Osteocyte (in vitro differentiated cells): ENCODE measurements around the gene PADI2. TPM values are rescaled to one million over a fixed set of nuclear protein-coding genes. Genes with fewer than 3 reads are reported as not detected.
"Not testable (repeated sequence)": the region's sequence is repeated elsewhere in the genome, so short reads cannot be mapped to it uniquely, and the experiment has no call there.

ENCODE experiments used
- DNase-seq: peaks from one replicate; pipeline ENCODE4 v3.0.0; 2021; ENCODE audit warnings: mixed read lengths; ENCODE audit not compliant: unreplicated experiment; ENCODE audit errors: extremely low spot score
- H3K27ac Mint-ChIP-seq: one replicate; pipeline ENCODE4 v1.8.0; 2021; ENCODE audit warnings: mild to moderate bottlenecking, mixed read lengths; ENCODE audit not compliant: unreplicated experiment
- H3K27me3 Mint-ChIP-seq: one replicate; pipeline ENCODE4 v1.8.0; 2021; ENCODE audit warnings: mixed read lengths; ENCODE audit not compliant: unreplicated experiment
- H3K36me3 Mint-ChIP-seq: one replicate; pipeline ENCODE4 v1.8.0; 2021; ENCODE audit warnings: mixed read lengths; ENCODE audit not compliant: unreplicated experiment
- H3K4me1 Mint-ChIP-seq: one replicate; pipeline ENCODE4 v1.8.0; 2021; ENCODE audit warnings: mixed read lengths; ENCODE audit not compliant: unreplicated experiment
- H3K4me3 Mint-ChIP-seq: one replicate; pipeline ENCODE4 v1.8.0; 2021; ENCODE audit warnings: mild to moderate bottlenecking, moderate library complexity, mixed read lengths; ENCODE audit not compliant: unreplicated experiment
- H3K9me3 Mint-ChIP-seq: one replicate; pipeline ENCODE4 v1.8.0; 2021; ENCODE audit warnings: mixed read lengths; ENCODE audit not compliant: unreplicated experiment
- CTCF ChIP-seq: fragments of 200-600 bp; sonication (generic); IDR thresholded peaks from 2 replicates; pipeline ENCODE4 v1.5.0; 2021; ENCODE audit warnings: antibody characterized with exemption, mild to moderate bottlenecking, moderate library complexity
- total RNA-seq: library from RNA; stranded (reverse); gene quantifications from 2 replicates; pipeline ENCODE4 v1.2.1, GENCODE V29; 2021

PADI2 gene
- total RNA-seq, 1 donor from 2014 or later, result 111 TPM

DNA sequence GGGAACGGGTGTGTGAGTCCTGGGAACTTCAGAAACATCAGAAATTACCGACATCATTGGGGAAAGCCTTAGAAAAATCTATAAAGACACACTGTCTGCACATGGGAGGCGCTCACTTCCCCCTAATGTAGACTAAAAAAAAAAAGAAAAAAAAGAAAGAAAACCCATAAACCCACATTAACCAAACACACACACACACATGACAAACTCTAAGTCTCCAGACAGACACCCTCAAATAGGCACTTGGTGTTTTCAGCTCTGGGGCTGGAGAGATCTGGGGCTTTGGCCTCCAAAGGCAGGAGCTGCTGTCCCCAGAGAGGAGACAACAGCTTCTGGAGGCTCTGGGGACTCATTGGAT is 52.2 kb downstream of the PADI2 start:
- Mint-ChIP-seq H3K36me3 (no peaks in the 10 kb centered on the region), H3K4me3 (no peak overlapping the region), H3K4me1 (peaks cover 4% of the 10 kb centered on the region), H3K27ac (no peak overlapping the region), H3K9me3 (no peaks in the 10 kb centered on the region), H3K27me3 (peaks cover 3% of the 10 kb centered on the region)
- no peak for TF ChIP-seq CTCF
- DNase-seq, result no peak

GRCh38 chr1:17066361-17067068 is 52.7 kb downstream of the PADI2 start:
- TF ChIP-seq CTCF, result no peak
- Mint-ChIP-seq H3K27me3 (no peaks in the 10 kb centered on the region), H3K36me3 (no peaks in the 10 kb centered on the region), H3K27ac (no peak overlapping the region), H3K9me3 (no peaks in the 10 kb centered on the region), H3K4me3 (no peak overlapping the region), H3K4me1 (peaks cover 4% of the 10 kb centered on the region)
- DNase-seq, result no peak

- Mint-ChIP-seq H3K4me3 (no peak overlapping the region), H3K27ac (no peak overlapping the region), H3K36me3 (no peaks in the 10 kb centered on the region), H3K27me3 (no peaks in the 10 kb centered on the region), H3K4me1 (peaks cover 4% of the 10 kb centered on the region), H3K9me3 (no peaks in the 10 kb centered on the region)
- TF ChIP-seq CTCF, result no peak
- DNase-seq, result no peak
These were observed 53.6 kb downstream of the PADI2 start for GRCh38 chr1:17065666-17066065.

DNA sequence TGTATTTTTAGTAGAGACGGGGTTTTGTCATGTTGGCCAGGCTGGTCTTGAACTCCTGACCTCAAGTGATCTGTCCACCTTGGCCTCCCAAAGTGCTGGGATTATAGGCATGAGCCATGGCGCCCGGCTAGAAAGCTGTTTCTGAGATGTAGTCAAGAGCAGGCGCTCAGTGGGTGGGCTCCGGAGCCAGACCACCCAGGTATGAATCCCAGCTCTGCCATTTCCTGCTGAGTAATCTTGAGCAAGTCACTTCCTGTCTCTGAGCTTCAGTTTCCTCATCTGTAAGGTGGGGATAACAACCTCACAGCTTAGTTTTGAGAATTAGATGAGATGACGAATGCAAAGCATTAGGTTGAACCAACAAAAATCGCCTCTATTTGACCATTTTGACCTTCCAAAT is 56.5 kb downstream of the PADI2 start:
- H3K4me3 Mint-ChIP-seq, H3K27ac Mint-ChIP-seq, H3K9me3 Mint-ChIP-seq, H3K27me3 Mint-ChIP-seq, DNase-seq, H3K4me1 Mint-ChIP-seq, H3K36me3 Mint-ChIP-seq: not testable (repeated sequence)

DNA sequence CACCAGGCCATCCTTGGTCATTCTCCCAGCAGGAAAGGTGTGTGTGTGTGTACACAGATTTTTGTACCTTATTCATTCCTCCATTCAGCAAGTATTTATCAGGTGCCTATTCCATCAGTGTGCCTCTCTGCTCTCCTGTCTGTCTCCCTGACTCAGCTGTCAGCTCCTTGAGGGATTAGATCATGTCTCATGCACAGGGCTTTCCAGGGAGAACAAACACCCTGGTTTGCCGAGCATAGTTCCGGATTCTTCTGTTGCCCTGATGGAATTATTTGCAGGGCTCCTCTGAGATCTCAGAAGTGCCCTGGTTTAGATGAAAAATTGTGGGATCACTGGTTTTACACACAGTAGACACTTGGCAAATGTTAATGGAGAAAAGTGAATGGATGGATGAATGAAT is 57.4 kb downstream of the PADI2 start:
- no peak overlapping the region for H3K4me3 Mint-ChIP-seq
- H3K4me1 Mint-ChIP-seq, result peaks cover 5% of the 10 kb centered on the region
- peaks cover 7% of the 10 kb centered on the region for H3K27me3 Mint-ChIP-seq
- H3K9me3 Mint-ChIP-seq, result no peaks in the 10 kb centered on the region
- no peak for DNase-seq
- no peak overlapping the region for H3K27ac Mint-ChIP-seq
- no peak for TF ChIP-seq CTCF
- no peaks in the 10 kb centered on the region for H3K36me3 Mint-ChIP-seq

GRCh38 chr1:17061486-17061885 is 57.8 kb downstream of the PADI2 start:
- Mint-ChIP-seq H3K27me3 (peaks cover 7% of the 10 kb centered on the region), H3K27ac (no peak overlapping the region), H3K4me3 (no peak overlapping the region), H3K36me3 (no peaks in the 10 kb centered on the region), H3K4me1 (peaks cover 5% of the 10 kb centered on the region), H3K9me3 (no peaks in the 10 kb centered on the region)
- no peak for TF ChIP-seq CTCF
- no peak for DNase-seq
